OCI-LY1 (cell line): Measurements from ENCODE around the gene CLCA2.

Source experiments
- EZH2 ChIP-seq: fragments of 200-600 bp; sonication (generic), shearing (Covaris generic); IDR thresholded peaks from 2 replicates; pipeline ENCODE4 v1.8.0; 2017; ENCODE audit warnings: borderline replicate concordance, mixed run types, mild to moderate bottlenecking, antibody characterized with exemption, low read length, moderate library complexity, mixed read lengths
- TF ChIP-seq, protein P1 (sequence below): fragments of 200-600 bp; sonication (generic), shearing (Covaris generic); IDR thresholded peaks from 2 replicates; pipeline ENCODE4 v1.5.1; 2017; ENCODE audit warnings: mild to moderate bottlenecking, antibody characterized with exemption, low read length, moderate library complexity, mixed read lengths

DNA sequence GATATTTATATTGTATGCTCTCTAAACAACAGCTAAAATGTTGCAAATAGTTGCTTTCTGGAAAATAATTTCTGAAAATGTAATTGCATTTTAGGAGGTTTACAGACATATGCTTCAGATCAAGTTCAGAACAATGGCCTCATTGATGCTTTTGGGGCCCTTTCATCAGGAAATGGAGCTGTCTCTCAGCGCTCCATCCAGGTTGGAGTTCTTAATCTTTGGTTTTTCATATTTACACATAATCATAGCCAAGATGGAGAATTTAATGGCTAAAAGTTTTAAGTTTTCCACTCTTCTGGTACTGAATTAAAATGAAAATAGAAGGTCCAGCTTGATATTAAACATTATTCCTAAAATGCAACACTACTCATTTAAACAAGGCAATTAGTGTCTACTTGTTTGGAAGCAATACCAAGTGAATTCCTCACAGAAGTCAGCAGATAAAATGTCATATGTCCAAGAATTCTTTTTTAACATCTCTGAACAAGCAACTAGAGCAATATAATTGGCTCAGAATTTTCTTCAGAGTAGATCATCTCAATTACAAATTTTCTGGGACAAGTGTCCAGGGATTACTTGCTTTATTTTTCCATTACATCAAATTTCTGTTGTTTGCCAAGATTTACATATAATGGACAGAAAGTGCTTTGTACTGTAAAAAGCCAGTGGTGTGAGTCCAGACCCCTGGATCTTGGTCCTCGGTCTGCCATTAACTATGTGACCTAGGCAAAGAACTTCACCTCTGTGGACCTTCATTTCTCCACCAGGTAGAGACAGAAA, 67.4 kb downstream of the CLCA2 start:
- TF ChIP-seq, protein P1, sequence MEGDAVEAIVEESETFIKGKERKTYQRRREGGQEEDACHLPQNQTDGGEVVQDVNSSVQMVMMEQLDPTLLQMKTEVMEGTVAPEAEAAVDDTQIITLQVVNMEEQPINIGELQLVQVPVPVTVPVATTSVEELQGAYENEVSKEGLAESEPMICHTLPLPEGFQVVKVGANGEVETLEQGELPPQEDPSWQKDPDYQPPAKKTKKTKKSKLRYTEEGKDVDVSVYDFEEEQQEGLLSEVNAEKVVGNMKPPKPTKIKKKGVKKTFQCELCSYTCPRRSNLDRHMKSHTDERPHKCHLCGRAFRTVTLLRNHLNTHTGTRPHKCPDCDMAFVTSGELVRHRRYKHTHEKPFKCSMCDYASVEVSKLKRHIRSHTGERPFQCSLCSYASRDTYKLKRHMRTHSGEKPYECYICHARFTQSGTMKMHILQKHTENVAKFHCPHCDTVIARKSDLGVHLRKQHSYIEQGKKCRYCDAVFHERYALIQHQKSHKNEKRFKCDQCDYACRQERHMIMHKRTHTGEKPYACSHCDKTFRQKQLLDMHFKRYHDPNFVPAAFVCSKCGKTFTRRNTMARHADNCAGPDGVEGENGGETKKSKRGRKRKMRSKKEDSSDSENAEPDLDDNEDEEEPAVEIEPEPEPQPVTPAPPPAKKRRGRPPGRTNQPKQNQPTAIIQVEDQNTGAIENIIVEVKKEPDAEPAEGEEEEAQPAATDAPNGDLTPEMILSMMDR = no peak
- TF ChIP-seq EZH2 = no peak
